Measurements from ENCODE around the gene PRKCA.

DNA sequence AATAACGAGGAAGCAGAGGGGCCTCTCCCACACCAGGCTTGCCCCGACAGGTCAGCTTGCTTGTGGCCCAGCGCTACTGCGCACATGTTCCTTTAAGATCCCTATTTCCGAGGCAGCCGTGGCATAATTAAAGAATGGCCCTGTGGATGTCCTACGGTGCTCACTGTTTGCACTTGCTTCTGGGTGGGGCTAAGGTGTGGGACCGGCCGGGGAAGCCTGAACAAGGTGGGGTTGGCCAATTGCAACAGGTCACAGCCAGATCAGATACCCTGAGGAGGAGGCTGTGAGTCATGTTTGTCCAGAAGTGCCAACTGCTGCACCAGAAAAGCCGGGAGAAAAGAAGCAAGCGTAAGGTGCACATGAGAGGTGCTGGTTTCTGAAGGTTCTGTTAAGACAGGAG is 374.0 kb downstream of the PRKCA start:
- TF ChIP-seq, protein P1, sequence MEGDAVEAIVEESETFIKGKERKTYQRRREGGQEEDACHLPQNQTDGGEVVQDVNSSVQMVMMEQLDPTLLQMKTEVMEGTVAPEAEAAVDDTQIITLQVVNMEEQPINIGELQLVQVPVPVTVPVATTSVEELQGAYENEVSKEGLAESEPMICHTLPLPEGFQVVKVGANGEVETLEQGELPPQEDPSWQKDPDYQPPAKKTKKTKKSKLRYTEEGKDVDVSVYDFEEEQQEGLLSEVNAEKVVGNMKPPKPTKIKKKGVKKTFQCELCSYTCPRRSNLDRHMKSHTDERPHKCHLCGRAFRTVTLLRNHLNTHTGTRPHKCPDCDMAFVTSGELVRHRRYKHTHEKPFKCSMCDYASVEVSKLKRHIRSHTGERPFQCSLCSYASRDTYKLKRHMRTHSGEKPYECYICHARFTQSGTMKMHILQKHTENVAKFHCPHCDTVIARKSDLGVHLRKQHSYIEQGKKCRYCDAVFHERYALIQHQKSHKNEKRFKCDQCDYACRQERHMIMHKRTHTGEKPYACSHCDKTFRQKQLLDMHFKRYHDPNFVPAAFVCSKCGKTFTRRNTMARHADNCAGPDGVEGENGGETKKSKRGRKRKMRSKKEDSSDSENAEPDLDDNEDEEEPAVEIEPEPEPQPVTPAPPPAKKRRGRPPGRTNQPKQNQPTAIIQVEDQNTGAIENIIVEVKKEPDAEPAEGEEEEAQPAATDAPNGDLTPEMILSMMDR (IDR thresholded peaks at IDR 0.05 in 2 of 3, conservative IDR thresholded peaks at IDR 0.05 in 1 of 3; ENCODE audit: control insufficient read depth in 2 of 3, extremely low read depth in 1 of 3, insufficient read depth in 1 of 3, low read depth in 3 of 3, low read length in 3 of 3), result no peak
- TF ChIP-seq POLR2A (IDR thresholded peaks at IDR 0.05; ENCODE audit: low read depth, low read length), result no peak

Measured in GM12878 (cell line).